Umbilical cord (tissue), 1 donor: ENCODE measurements around the gene SDHC. TPM values are rescaled to one million over a fixed set of nuclear protein-coding genes. Genes with fewer than 3 reads are reported as not detected.

ENCODE experiments used
- total RNA-seq: library from RNA; depleted of rRNA; stranded (reverse); fragments of >200 nt; gene quantifications from one replicate; pipeline ENCODE4 v1.2.3, GENCODE V29; 2014; ENCODE audit warnings: low replicate concordance; ENCODE audit not compliant: insufficient read depth

Gene SDHC
- total RNA-seq, 1 donor from 2014 or later, result 35.9 TPM

Other genes with a start within 250 kb of the SDHC start
- gene ARHGAP30, start 244.5 kb upstream of the SDHC start, total RNA-seq, result 4.6 TPM
- gene NECTIN4, start 224.8 kb upstream of the SDHC start, total RNA-seq, result 6.3 TPM
- gene KLHDC9, start 216.0 kb upstream of the SDHC start, total RNA-seq, result 10.6 TPM
- gene PFDN2, start 196.3 kb upstream of the SDHC start, total RNA-seq, result 2.4 TPM
- gene NIT1, start 196.3 kb upstream of the SDHC start, total RNA-seq, result 30.6 TPM
- gene DEDD, start 181.7 kb upstream of the SDHC start, total RNA-seq, result 20.9 TPM
- 96.8 TPM for gene UFC1, start 160.4 kb upstream of the SDHC start, total RNA-seq
- 30.1 TPM for gene USP21, start 154.9 kb upstream of the SDHC start, total RNA-seq
- 17.3 TPM for gene PPOX, start 148.0 kb upstream of the SDHC start, total RNA-seq
- gene B4GALT3, start 136.9 kb upstream of the SDHC start, total RNA-seq, result 9.1 TPM
- 7.5 TPM for gene ADAMTS4, start 115.3 kb upstream of the SDHC start, total RNA-seq
- gene NDUFS2, start 112.0 kb upstream of the SDHC start, total RNA-seq, result 35.2 TPM
- 52.5 TPM for gene FCER1G, start 99.1 kb upstream of the SDHC start, total RNA-seq
- not detected for gene APOA2, start 90.8 kb upstream of the SDHC start, total RNA-seq
- gene TOMM40L, start 88.3 kb upstream of the SDHC start, total RNA-seq, result 7.5 TPM
- gene NR1I3, start 76.2 kb upstream of the SDHC start, total RNA-seq, result 0.48 TPM
- 8.2 TPM for gene PCP4L1, start 55.6 kb upstream of the SDHC start, total RNA-seq
- gene MPZ, start 4.4 kb upstream of the SDHC start, total RNA-seq, result 0.48 TPM
- not detected for gene CFAP126, start 53.5 kb downstream of the SDHC start, total RNA-seq
- 48.2 TPM for gene FCGR2A, start 191.1 kb downstream of the SDHC start, total RNA-seq
- 4.3 TPM for gene HSPA6, start 210.2 kb downstream of the SDHC start, total RNA-seq
- gene FCGR3A, start 235.4 kb downstream of the SDHC start, total RNA-seq, result 26.2 TPM